Measurements from ENCODE around the gene KIF18B. TPM values are rescaled to one million over a fixed set of nuclear protein-coding genes. Genes with fewer than 3 reads are reported as not detected.

KIF18B gene
- total and polyA plus RNA-seq, 11 donors: 0.06 to 5.4 (median 0.30) TPM; not detected in 1

GRCh38 chr17:44922746-44923470, 24.7 kb downstream of the KIF18B start:
- Histone ChIP-seq H3K27me3 (peaks cover 0 to 4% (median 0%) of the 10 kb centered on the region in 9 donors), H3K4me3 (no peak overlapping the region), H3K36me3 (no peaks in the 10 kb centered on the region), H3K27ac (no peak overlapping the region), H3K4me1 (peaks cover 0 to 21% (median 8%) of the 10 kb centered on the region in 12 donors), H3K9me3 (no peaks in the 10 kb centered on the region)
- 74 to 82% (median 80%) methylated on average over 14 to 19 of the region's 19 CpGs for WGBS, 4 donors
- peak in 1 of 5 donors; percentile 47 for DNase-seq
- TF ChIP-seq POLR2A (IDR thresholded peaks at IDR 0.05) (no peak), CTCF (IDR thresholded peaks at IDR 0.05) (no peak)
- ATAC-seq: no peak
- intact Hi-C loops (cut with DNase I): loop anchor here in 8 of 10 donors (5.0 to 10.0 kb wide), 6 partner anchors 44 to 209 kb away; partner anchors contain the start of genes PLCD3 (in 2 of the 8) and C1QL1 (in 1 of the 8)

- ATAC-seq: no peak
- intact Hi-C loops (cut with DNase I): loop anchor here in 8 of 10 donors (5.0 to 10.0 kb wide), 6 partner anchors 45 to 210 kb away; partner anchors contain the start of genes PLCD3 (in 2 of the 8) and C1QL1 (in 1 of the 8)
- peaks cover 0 to 26% (median 9%) of the 10 kb centered on the region in 12 donors for H3K4me1 ChIP-seq
- H3K4me3 ChIP-seq: no peak overlapping the region
- no peaks in the 10 kb centered on the region for H3K9me3 ChIP-seq
- DNase-seq: no peak
- peak overlapping the region in 1 of 12 donors; percentile 74 for H3K27ac ChIP-seq
- 84 to 96% (median 87%) methylated on average over 4 to 6 of the region's 6 CpGs for WGBS, 4 donors
- TF ChIP-seq CTCF (IDR thresholded peaks at IDR 0.05): no peak
- TF ChIP-seq POLR2A (IDR thresholded peaks at IDR 0.05): no peak
- peaks cover 0 to 4% (median 0%) of the 10 kb centered on the region in 9 donors for H3K27me3 ChIP-seq
- no peaks in the 10 kb centered on the region for H3K36me3 ChIP-seq
These were observed 25.4 kb downstream of the KIF18B start for GRCh38 chr17:44922136-44922535.

GRCh38 chr17:44921122-44921882, 26.3 kb downstream of the KIF18B start:
- Histone ChIP-seq H3K27me3 (peaks cover 0 to 4% (median 0%) of the 10 kb centered on the region in 9 donors), H3K27ac (peak overlapping the region in 10 of 12 donors; percentile 5 to 74 (median 42)), H3K9me3 (no peaks in the 10 kb centered on the region), H3K4me1 (peaks cover 0 to 33% (median 13%) of the 10 kb centered on the region in 12 donors), H3K4me3 (no peak overlapping the region), H3K36me3 (no peaks in the 10 kb centered on the region)
- intact Hi-C loops (cut with DNase I): loop anchor here in 8 of 10 donors (2.0 to 10.0 kb wide), 11 partner anchors 46 to 213 kb away; partner anchors contain the start of genes PLCD3 (in 3 of the 8), ACBD4 (in 1 of the 8) and C1QL1 (in 1 of the 8)
- peak in 3 of 12 donors; percentile 6 to 28 (median 6) for TF ChIP-seq CTCF (IDR thresholded peaks at IDR 0.05)
- no peak for TF ChIP-seq POLR2A (IDR thresholded peaks at IDR 0.05)
- WGBS, 4 donors: 31 to 39% (median 35%) methylated on average over 11 of the region's 11 CpGs
- DNase-seq (peak in 2 of 5 donors; percentile 63 to 69), ATAC-seq (peak; percentile 61 to 80 (median 69))

All from heart left ventricle (tissue), 16 donors.